ENCODE measurements around the gene ODF4.

- no peak for TF ChIP-seq POLR2A (IDR thresholded peaks at IDR 0.05)
- TF ChIP-seq CTCF (IDR thresholded peaks at IDR 0.05): no peak
These were observed 19.4 kb upstream of the ODF4 start for GRCh38 chr17:8320262-8320661.

All from Peyer's patch (tissue), 4 donors.